VCaP (cell line): Measurements from ENCODE around the gene MYCBP2.

Experiments
- H3K27ac ChIP-seq: fragments of 450-650 bp; 2 replicates; pipeline ENCODE4 v1.5.1; 2017
- TF ChIP-seq, protein P1 (sequence below): fragments of 450-650 bp; conservative IDR thresholded peaks from 2 replicates; pipeline ENCODE4 v1.5.1; 2017; ENCODE audit warnings: mild to moderate bottlenecking, moderate library complexity

Gene MYCBP2

DNA sequence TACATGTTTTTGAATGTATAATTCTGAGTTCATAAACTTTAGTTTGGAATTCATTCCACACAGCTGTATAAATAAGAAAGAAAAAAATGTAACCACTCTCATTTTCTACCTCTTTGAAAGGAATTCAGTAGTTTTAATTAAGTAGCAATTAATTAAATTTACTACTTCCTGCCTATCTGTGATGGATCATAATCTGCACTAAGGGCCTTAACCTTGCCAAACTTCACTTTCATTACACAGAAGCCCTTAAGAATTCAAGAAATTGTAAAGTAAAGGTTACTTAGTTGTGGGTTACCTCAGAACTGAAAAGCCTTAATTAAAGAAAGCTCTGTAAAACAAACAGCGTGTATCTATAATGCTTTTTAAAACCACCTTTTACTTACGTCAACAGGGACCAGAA, 188.1 kb downstream of the MYCBP2 start:
- H3K27ac ChIP-seq, result no peak overlapping the region
- TF ChIP-seq, protein P1, sequence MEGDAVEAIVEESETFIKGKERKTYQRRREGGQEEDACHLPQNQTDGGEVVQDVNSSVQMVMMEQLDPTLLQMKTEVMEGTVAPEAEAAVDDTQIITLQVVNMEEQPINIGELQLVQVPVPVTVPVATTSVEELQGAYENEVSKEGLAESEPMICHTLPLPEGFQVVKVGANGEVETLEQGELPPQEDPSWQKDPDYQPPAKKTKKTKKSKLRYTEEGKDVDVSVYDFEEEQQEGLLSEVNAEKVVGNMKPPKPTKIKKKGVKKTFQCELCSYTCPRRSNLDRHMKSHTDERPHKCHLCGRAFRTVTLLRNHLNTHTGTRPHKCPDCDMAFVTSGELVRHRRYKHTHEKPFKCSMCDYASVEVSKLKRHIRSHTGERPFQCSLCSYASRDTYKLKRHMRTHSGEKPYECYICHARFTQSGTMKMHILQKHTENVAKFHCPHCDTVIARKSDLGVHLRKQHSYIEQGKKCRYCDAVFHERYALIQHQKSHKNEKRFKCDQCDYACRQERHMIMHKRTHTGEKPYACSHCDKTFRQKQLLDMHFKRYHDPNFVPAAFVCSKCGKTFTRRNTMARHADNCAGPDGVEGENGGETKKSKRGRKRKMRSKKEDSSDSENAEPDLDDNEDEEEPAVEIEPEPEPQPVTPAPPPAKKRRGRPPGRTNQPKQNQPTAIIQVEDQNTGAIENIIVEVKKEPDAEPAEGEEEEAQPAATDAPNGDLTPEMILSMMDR, result no peak

DNA sequence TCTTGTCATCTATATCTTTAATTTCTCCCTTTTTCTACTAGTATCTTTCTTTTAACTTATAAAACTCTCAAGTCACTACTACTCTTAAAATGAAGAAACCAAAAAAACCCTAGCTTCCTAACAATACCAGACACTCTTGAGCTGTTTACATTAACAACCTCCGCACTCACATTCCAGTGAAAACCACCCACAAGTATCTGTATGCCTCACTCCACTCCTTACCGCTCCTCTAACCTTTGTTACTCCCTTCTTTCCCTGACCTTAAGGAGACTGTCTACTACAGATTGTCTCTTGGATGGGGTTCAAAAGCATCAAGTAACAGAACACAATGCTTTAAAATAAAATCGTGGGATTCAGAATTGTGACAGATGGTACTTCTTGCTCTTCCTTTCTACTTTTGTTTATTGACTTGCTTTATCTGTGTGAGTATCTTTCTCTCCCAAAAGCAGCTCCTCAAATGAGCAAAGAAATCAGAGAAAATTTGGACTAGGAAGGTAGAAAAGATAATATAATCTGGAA, 189.9 kb downstream of the MYCBP2 start:
- TF ChIP-seq, protein P1, result no peak
- no peak overlapping the region for H3K27ac ChIP-seq

DNA sequence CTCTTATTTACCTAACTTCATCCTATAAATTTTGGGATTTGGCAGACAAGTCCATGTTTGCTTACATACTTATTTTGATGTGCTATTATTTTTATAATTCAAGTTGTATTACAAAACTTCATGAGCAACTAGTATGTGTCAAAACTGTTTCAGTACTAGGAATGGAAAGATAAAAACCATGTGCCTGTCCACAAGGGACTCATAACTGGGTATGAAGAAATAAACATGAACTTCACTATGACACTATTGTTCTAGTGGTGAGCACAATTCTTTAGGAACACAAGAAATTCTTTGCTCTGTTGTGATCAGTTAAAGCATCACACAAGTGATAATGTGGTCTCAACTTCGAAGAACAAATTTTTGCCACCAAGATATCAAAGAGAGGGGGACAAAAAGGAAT, 202.5 kb downstream of the MYCBP2 start:
- TF ChIP-seq, protein P1, result no peak
- H3K27ac ChIP-seq, result no peak overlapping the region

DNA sequence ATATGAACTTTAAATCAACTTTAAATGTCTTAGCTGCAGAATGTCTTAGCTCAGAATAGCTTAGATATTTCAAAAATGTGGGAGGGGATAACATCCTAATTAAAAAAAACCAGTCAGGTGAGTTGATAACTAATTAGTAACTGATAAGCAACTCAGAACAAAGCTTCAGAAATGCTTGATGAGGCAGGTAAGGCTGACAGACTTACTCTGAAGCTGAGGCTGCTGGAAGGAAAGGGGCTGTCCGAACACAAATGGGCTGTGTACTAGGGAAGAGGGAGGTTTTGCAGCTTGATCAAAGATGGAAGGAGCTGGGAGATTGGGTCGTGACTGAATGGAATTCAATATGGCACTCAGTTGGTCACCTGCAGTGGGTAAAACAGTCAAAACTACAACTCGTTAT, 208.8 kb downstream of the MYCBP2 start:
- TF ChIP-seq, protein P1, result no peak
- H3K27ac ChIP-seq, result no peak overlapping the region

DNA sequence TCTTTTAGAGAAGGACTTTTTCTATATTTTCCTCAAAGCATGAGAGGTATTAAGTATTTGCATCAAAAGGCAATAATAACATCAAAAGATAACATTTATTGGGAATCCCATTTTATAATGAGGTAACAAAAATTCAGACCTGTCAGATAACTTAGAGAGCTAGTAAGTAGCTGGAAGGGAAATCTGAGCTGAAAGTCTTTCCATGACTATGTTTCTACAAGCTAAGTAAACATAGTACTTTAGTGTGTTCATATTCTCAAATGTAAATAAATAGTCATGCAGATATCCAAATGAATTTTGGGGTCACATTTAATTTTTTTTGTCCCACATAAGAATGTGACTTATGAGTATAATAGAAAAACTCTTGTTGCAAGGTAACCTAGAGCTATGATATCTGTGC, 212.6 kb downstream of the MYCBP2 start:
- TF ChIP-seq, protein P1, result no peak
- H3K27ac ChIP-seq, result no peak overlapping the region

DNA sequence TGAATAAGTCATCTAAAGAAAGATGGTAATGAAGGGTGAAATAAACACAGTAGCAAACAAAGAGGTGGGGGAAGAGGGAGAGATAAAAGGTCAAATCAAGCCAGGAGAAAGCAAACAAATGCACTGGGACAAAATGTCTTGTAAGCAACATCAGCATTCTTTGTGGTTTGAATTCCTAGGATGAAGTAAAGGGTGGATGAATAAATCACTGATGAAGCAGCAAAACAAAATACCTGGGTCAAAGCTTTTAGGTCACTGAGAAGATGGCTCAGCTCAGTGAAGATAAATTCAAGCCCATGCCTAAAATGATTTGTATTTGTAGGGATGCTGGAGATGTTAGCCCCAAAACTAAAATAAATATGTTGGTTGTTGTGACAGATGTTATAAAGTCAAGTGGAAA, 213.4 kb downstream of the MYCBP2 start:
- H3K27ac ChIP-seq, result no peak overlapping the region
- TF ChIP-seq, protein P1, result no peak

DNA sequence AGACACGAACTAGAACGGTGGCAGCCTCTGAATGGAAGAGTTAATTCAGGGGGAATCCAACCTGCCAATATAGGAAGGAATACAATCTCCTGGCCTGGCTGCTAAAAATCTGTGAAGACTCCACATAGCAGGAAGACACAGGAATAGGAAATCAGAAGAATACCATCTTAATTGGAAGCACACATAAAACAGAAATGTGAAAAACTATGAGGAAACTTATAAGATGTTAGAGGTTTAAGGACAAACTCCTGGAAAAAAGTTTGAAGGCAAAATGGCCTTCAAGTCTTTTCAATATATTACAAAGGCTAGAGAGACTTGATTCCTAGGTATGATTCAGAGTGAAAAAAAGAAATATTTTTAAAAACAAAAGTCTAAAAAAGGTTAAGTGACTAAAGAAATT, 221.8 kb downstream of the MYCBP2 start:
- TF ChIP-seq, protein P1, result no peak
- H3K27ac ChIP-seq, result no peak overlapping the region
